ENCODE measurements around the gene KLK6. TPM values are rescaled to one million over a fixed set of nuclear protein-coding genes. Genes with fewer than 3 reads are reported as not detected.

Gene KLK6
- total RNA-seq, 1 experiment from 2014 or later = 75.0 TPM

DNA sequence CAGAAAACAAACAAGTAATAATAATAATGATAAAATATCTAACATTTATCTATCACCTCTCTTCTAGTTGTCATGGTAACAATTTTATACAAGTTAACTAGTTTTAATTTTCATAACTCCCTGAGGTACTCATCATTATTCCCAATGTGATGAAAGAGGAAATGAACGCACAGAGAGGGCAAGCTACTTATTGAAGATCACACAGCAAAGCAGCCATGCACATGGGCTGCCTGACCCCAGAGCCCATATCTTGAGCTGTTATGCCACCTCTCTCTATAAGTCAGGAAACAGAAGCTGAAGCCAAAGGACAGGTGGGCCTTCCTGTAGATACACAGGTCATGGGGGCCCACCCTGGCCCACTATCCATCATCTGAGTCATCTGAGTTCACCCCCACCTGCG, 53.3 kb downstream of the KLK6 start:
- H3K9ac ChIP-seq (ENCODE audit: low read length) = no peak overlapping the region
- H3K36me3 ChIP-seq (ENCODE audit: low read depth, low read length) = no peaks in the 10 kb centered on the region
- intact Hi-C loops (cut with micrococcal nuclease) = no loop called here
- H4K20me1 ChIP-seq (ENCODE audit: low read length) = no peaks in the 10 kb centered on the region
- TF ChIP-seq EZH2 (IDR thresholded peaks at IDR 0.05; ENCODE audit: low read length, unreplicated experiment) = no peak
- TF ChIP-seq EZH2phosphoT487 (IDR thresholded peaks at IDR 0.05; ENCODE audit: borderline replicate concordance, low read length) = no peak
- TF ChIP-seq, protein P1, sequence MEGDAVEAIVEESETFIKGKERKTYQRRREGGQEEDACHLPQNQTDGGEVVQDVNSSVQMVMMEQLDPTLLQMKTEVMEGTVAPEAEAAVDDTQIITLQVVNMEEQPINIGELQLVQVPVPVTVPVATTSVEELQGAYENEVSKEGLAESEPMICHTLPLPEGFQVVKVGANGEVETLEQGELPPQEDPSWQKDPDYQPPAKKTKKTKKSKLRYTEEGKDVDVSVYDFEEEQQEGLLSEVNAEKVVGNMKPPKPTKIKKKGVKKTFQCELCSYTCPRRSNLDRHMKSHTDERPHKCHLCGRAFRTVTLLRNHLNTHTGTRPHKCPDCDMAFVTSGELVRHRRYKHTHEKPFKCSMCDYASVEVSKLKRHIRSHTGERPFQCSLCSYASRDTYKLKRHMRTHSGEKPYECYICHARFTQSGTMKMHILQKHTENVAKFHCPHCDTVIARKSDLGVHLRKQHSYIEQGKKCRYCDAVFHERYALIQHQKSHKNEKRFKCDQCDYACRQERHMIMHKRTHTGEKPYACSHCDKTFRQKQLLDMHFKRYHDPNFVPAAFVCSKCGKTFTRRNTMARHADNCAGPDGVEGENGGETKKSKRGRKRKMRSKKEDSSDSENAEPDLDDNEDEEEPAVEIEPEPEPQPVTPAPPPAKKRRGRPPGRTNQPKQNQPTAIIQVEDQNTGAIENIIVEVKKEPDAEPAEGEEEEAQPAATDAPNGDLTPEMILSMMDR (conservative IDR thresholded peaks at IDR 0.05; ENCODE audit: low read depth, low read length) = no peak
- no peak overlapping the region for H3K4me3 ChIP-seq (ENCODE audit: low read length)
- H3K9me3 ChIP-seq (ENCODE audit: low read length) = no peaks in the 10 kb centered on the region
- H3K27ac ChIP-seq (ENCODE audit: low read length) = no peak overlapping the region
- H3K4me1 ChIP-seq (ENCODE audit: insufficient read depth, low read length) = no peaks in the 10 kb centered on the region
- H3K79me2 ChIP-seq (ENCODE audit: low read length) = no peaks in the 10 kb centered on the region
- no peaks in the 10 kb centered on the region for H3K9me2 ChIP-seq (replicated peaks; ENCODE audit: low read length)
- H3K4me2 ChIP-seq (ENCODE audit: low read length) = no peak overlapping the region
- ATAC-seq (no peak), DNase-seq (no peak)
- H3K27me3 ChIP-seq (ENCODE audit: low read length) = peaks cover 51% of the 10 kb centered on the region
- no peaks in the 10 kb centered on the region for H3F3A ChIP-seq (ENCODE audit: low read length, unreplicated experiment)
- BruUV-seq (replicated peaks) = no TSS peak
- no peak overlapping the region for H2AFZ ChIP-seq (ENCODE audit: low read length)
- ChIA-PET POLR2A (ENCODE audit: unreplicated experiment) (no interaction called here), CTCF (no interaction called here)

DNA sequence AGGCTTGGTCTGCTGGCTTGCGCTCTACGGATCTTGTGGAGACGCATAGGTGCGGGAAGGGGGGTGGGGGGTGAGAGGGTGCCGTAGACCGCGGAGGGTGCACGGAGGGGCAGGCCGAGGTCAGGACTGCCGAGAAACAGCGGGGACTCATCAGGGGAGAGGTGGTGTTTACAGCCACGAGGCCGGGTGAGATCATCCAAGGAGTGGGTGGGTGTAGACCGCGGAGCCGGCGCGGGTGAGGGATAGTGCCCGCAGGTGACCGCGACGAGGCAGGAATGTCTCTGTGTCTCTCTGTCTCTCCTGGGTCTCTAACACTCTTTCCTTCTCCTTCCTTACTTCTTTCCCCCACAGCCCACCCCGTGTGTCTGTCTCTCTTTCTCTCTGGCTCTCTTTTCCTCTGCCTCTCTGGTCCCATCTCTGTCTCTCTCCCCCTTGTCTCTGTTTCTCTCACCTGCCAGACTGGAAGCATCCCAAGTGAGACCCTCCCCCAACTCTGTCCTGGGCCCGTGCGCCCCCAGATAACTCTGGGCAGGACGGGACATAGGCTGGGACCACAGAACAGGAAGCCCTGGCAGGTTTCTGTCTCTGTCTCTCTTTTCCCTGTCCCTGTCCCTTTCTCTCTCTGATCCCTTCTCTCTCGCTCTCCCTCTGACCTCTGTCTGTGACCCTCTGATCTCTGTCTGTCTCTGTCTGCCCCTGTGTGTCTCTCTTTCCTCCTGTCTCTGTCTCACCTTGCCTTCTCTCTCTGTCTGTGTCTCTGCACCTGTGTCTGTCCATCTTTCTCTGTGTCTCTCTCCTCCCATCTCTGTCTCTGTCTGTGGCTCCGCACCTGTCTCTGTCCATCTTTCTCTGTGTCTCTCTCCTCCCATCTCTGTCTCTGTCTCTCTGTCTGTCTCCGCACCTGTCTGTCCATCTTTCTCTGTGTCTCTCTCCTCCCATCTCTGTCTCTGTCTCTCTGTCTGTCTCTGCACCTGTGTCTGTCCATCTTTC, 56.4 kb downstream of the KLK6 start:
- BruUV-seq (replicated peaks) = no TSS peak
- Histone ChIP-seq H3K9me3 (ENCODE audit: low read length) (no peaks in the 10 kb centered on the region), H3K27ac (ENCODE audit: low read length) (no peak overlapping the region), H4K20me1 (ENCODE audit: low read length) (no peaks in the 10 kb centered on the region), H3F3A (ENCODE audit: low read length, unreplicated experiment) (no peaks in the 10 kb centered on the region), H3K79me2 (ENCODE audit: low read length) (no peaks in the 10 kb centered on the region), H3K4me2 (ENCODE audit: low read length) (no peak overlapping the region), H3K9ac (ENCODE audit: low read length) (no peak overlapping the region), H3K9me2 (replicated peaks; ENCODE audit: low read length) (no peaks in the 10 kb centered on the region), H3K4me1 (ENCODE audit: insufficient read depth, low read length) (no peaks in the 10 kb centered on the region; the same call in 1 of the 2 replicates), H2AFZ (ENCODE audit: low read length) (no peak overlapping the region), H3K36me3 (ENCODE audit: low read depth, low read length) (no peaks in the 10 kb centered on the region), H3K27me3 (ENCODE audit: low read length) (peaks cover 64% of the 10 kb centered on the region), H3K4me3 (ENCODE audit: low read length) (no peak overlapping the region)
- intact Hi-C loops (cut with micrococcal nuclease) = no loop called here
- CTCF ChIA-PET = no interaction called here
- POLR2A ChIA-PET (ENCODE audit: unreplicated experiment) = no interaction called here
- TF ChIP-seq, protein P1 (conservative IDR thresholded peaks at IDR 0.05; ENCODE audit: low read depth, low read length) = no peak
- TF ChIP-seq EZH2phosphoT487 (IDR thresholded peaks at IDR 0.05; ENCODE audit: borderline replicate concordance, low read length) (no peak), EZH2 (IDR thresholded peaks at IDR 0.05; ENCODE audit: low read length, unreplicated experiment) (no peak)
- ATAC-seq (no peak), DNase-seq (no peak)

DNA sequence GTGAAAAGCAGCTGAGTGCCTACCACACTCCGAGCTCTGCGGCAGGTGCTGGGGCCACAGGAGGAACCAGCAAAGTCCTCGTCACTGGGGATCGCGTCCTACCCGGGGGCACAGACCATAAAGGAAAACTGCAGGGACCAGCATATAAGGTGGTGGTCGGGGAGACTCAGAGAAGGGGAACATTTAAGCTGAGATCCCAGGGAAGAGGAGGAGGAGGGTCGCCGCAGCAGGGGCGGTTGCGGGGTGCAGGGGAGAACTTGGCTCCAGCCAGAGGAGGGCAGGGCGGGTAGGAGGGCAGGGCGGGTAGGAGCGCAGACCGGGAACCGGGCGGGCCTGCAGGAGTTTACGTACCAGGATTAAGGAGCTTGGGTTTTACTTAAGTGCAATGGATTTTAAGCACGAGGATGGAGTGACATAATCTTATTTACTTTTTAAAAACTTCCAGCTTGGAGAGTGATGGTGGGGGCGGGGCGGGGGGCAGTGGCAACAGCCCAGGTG, 57.2 kb downstream of the KLK6 start:
- H3K27me3 ChIP-seq (ENCODE audit: low read length) = peaks cover 73% of the 10 kb centered on the region
- no peak overlapping the region for H3K4me3 ChIP-seq (ENCODE audit: low read length)
- H3F3A ChIP-seq (ENCODE audit: low read length, unreplicated experiment) = no peaks in the 10 kb centered on the region
- CTCF ChIA-PET = no interaction called here
- TF ChIP-seq EZH2 (IDR thresholded peaks at IDR 0.05; ENCODE audit: low read length, unreplicated experiment) (no peak), EZH2phosphoT487 (IDR thresholded peaks at IDR 0.05; ENCODE audit: borderline replicate concordance, low read length) (no peak)
- TF ChIP-seq, protein P1 (conservative IDR thresholded peaks at IDR 0.05; ENCODE audit: low read depth, low read length) = no peak
- no peak for ATAC-seq
- H3K79me2 ChIP-seq (ENCODE audit: low read length) = no peaks in the 10 kb centered on the region
- no peaks in the 10 kb centered on the region for H3K36me3 ChIP-seq (ENCODE audit: low read depth, low read length)
- no peak overlapping the region for H3K4me2 ChIP-seq (ENCODE audit: low read length)
- no peak overlapping the region for H3K27ac ChIP-seq (ENCODE audit: low read length)
- POLR2A ChIA-PET (ENCODE audit: unreplicated experiment) = interaction anchor here (0.6 kb wide), 1 partner anchor 48 kb away, joined by 4 read pairs; no protein-coding TSS in a partner anchor
- no peaks in the 10 kb centered on the region; the same call in 1 of the 2 replicates for H3K4me1 ChIP-seq (ENCODE audit: insufficient read depth, low read length)
- H2AFZ ChIP-seq (ENCODE audit: low read length) = no peak overlapping the region
- no peaks in the 10 kb centered on the region for H4K20me1 ChIP-seq (ENCODE audit: low read length)
- no peaks in the 10 kb centered on the region for H3K9me2 ChIP-seq (replicated peaks; ENCODE audit: low read length)
- intact Hi-C loops (cut with micrococcal nuclease) = no loop called here
- H3K9me3 ChIP-seq (ENCODE audit: low read length) = no peaks in the 10 kb centered on the region
- no peak for DNase-seq
- no TSS peak for BruUV-seq (replicated peaks)
- H3K9ac ChIP-seq (ENCODE audit: low read length) = no peak overlapping the region

All from PC-3 (cell line).